Measurements from ENCODE around the gene YY2.

DNA sequence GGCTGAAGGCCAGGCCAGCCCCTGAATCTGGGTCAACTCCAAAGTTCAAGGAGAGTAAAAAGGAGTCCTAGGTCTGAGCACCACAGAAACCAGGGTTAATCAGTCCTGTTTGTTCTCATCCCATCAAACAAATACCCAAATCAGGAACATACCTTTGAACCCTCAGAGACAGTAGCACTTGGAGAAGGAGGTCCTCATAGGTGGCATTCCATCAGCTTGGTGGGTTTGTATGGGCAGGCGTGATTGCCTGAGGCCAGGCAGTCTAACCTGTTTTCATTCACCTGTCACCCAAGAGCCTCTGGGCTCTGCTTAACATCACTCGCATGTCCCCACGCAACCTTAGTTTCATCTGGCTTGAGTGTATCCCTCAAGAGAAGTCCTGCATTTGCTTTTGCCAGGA lies 33.9 kb upstream of the YY2 start:
- TF ChIP-seq, protein P1, sequence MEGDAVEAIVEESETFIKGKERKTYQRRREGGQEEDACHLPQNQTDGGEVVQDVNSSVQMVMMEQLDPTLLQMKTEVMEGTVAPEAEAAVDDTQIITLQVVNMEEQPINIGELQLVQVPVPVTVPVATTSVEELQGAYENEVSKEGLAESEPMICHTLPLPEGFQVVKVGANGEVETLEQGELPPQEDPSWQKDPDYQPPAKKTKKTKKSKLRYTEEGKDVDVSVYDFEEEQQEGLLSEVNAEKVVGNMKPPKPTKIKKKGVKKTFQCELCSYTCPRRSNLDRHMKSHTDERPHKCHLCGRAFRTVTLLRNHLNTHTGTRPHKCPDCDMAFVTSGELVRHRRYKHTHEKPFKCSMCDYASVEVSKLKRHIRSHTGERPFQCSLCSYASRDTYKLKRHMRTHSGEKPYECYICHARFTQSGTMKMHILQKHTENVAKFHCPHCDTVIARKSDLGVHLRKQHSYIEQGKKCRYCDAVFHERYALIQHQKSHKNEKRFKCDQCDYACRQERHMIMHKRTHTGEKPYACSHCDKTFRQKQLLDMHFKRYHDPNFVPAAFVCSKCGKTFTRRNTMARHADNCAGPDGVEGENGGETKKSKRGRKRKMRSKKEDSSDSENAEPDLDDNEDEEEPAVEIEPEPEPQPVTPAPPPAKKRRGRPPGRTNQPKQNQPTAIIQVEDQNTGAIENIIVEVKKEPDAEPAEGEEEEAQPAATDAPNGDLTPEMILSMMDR (IDR thresholded peaks at IDR 0.05) = no peak
- no peak for TF ChIP-seq POLR2A (IDR thresholded peaks at IDR 0.05)
